Activated CD4-positive, alpha-beta T cell treated with anti-CD3 and anti-CD28 coated beads, Interleukin-10, Interleukin-2, amounts not matched to agents 100 ng/mL and 50 ng/mL, durations not matched to agents 16 hours and 8 hours (primary cell): ENCODE data around the gene RPA4.
A peak's percentile ranks its signal among the peaks of the same experiment; 100 is the strongest.
"Not testable (repeated sequence)": the region's sequence is repeated elsewhere in the genome, so short reads cannot be mapped to it uniquely, and the experiment has no call there.

Source experiments
- DNase-seq: peaks from one replicate; pipeline ENCODE4 v3.0.0-alpha.2; 2020

The RPA4 gene, protein sequence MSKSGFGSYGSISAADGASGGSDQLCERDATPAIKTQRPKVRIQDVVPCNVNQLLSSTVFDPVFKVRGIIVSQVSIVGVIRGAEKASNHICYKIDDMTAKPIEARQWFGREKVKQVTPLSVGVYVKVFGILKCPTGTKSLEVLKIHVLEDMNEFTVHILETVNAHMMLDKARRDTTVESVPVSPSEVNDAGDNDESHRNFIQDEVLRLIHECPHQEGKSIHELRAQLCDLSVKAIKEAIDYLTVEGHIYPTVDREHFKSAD

DNA sequence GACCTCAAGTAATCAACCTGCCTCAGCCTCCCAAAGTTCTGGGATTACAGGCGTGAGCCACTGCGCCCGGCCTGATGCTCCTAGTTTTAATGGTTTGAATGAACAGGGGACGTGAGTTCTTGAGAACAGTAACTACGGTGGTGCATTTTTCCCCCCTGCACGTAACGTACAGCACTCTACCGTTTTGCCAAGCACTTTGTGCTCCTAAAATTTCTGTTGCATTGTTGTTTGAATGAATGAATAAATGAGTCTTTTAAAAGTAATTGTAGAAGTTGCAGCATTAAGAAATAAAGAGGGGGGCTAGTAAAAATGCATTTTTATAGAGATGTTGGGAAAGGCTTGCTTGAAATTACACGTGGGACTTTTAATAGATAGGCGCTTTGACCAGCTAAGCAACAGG lies at the start of gene RPA4:
RPA4 (plus strand) TSS at position 301 of the 400 bp plus-strand sequence. CDS start 403 bp downstream, outside the sequence.
- DNase-seq: no peak

DNA sequence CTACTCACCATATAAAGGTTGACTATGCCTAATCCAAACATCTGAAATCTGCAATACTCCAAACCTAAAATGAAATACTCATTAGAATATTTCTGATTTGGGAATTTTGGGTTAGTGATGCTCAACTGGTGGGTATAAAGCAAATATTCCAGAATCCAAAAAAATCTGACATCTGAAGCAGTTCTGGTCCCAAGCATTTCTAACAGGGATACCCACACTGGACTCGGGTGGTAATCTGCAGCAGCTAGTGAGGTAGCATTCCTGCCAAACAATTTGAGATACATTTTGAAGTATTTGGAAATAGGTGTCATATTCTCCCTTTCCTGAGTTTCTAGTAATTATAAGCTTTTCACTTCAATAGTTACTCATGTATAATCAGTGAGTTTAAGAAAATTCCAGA lies 49.6 kb upstream of the RPA4 start:
- DNase-seq: no peak

DNA sequence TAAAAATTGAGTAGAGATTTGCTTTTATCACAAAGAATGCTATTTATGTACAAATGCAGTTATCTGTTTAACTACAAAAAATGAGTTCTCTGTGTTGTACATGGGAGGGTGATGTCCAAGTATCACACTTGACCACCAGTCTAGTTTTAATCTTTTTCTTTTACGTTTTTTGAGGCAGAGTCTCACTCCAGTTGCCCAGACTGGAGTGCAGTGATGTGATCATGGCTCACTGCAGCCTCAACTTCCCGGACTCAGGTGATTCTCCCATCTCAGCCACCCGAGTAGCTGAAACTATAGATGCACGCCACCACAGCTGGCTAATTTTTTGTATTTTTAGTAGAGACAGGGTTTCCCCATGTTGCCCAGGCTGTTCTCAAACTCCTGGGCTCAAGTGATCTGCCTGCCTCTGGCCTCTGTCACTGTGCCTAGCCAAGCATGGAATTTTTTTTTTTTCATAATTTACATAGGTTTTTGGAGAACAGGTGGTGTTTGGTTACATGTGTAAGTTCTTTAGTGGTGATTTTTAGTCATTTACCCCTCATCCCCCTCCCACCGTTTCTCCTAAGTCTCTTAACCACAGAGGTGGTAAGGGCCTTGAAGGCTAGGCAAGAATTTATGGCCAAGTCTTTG lies 47.9 kb upstream of the RPA4 start:
- no peak for DNase-seq

DNA sequence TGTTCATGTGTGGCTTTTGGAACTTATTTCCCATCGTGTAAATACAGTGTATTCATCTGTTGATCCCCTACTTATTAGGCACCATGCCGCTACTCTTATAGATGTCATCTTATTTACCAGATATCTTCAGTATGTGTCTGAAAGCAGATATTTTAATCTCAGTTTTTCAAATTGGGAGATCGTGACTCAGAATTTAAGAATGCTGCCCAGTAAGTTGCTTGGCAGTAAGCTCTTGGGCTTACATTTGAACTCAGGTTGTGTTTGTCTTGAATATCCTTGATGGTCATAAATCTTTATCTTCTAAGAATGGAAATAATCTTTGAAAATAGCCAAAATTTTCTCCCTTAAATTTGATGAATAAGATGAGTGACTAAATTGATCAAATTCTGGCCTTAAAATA lies 45.9 kb upstream of the RPA4 start:
- DNase-seq: no peak

DNA sequence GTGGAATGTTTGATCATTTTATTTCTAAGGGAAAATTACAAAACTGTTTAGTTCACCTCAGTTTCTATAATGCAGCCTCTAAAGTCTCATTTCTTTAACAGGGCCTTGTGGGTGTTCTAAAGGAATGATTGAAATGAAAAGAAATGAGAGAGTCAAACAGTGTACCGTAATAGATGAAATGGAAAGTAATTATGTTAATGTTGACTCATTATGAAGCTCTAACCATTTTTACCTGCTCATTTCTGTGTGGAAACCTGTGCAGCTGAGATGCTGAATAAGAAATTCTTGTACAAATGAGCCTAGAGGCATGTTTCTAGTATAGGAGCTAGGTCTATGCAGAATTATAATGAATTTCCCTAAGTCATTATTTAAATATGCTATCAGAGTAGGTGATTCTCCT lies 45.2 kb upstream of the RPA4 start:
- peak; percentile 2 for DNase-seq

DNA sequence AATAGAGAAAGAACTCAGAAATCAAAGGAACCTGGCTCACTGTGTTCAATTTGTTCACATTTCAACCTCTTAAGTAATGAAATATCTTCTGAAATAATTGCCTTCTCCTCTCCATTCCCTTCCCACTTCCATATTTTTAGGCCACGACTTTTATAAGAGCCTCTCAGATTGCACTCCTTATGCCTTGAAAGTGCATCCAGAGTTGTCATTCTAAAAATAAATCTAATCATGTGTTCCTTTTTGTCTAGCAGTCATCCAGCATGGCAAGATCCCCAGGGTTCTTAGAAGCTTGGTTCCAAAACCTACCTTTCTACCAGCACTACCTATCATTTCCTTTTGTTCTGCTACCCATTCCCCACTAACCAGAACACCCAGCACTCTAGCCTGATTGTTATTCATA lies 42.4 kb upstream of the RPA4 start:
- no peak for DNase-seq

DNA sequence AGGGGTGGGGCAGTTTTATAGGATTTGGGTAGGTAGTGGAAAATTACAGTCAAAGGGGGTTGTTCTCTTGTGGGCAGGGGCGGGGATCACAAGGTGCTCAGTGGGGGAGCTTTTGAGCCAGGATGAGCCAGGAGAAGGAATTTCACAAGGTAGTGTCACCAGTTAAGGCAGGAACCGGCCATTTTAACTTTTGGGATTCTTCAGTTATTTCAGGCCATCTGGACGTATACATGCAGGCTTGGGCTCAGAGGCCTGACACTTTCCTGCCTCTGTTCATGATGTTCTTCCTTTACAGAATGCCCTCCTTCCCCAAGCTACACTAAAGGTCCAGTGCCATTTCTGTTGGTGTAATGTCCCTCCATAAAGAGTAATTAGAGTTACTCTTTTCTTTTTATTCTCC lies 41.8 kb upstream of the RPA4 start:
- DNase-seq: not testable (repeated sequence)

DNA sequence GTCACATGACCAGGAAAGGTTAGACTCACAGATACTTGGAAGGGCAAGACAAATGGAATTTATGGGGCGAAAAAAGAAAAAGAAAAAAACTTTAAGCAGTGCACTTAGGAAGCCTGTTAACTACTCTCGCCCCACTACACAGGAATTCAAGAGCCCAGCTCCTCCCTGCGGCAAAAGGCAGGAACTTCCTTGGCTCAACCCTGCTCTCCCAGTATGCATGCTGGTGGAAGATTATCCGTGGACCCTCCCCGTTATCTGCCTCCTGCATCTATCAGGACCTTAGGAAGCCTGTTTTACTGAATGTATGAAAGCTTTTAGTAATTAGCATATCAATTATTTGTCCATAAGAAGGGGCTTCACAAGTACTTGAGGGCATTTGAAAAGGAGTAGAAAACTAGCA lies 40.1 kb upstream of the RPA4 start:
- no peak for DNase-seq

DNA sequence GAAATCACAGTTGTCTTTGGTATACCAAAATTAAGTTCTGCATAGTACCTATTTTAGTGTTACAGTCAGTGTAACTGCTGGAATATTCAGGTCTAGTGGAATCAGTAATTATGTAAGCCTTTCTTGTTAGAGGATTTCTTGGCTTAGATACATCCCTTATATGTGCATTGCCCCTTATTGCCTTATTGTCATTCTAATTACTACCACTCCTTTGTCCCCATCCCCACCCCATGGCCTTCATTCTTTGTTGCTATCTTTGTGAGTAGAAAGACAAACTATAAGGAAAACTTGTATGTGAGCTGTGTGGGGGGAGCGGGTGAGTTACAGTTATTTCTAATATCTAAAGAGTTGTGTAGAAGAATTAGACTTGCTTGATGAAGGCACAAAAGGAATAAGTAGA lies 36.9 kb upstream of the RPA4 start:
- DNase-seq: no peak

DNA sequence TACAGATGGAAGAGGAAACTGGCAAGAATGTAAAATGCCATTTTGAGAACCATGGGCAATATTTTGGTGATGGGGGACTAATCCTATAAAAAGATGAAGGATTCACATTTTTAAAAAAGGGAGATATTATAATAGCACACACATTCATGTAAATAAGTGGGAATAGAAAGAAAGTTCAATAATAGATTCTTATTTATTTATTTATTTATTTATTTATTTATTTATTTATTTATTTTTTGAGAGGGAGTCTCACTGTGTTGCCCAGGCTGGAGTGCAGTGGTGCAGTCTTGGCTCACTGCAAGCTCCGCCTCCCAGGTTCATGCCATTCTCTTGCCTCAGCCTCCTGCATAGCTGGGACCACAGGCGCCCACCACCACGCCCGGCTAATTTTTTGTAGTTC lies 24.3 kb upstream of the RPA4 start:
- not testable (repeated sequence) for DNase-seq

DNA sequence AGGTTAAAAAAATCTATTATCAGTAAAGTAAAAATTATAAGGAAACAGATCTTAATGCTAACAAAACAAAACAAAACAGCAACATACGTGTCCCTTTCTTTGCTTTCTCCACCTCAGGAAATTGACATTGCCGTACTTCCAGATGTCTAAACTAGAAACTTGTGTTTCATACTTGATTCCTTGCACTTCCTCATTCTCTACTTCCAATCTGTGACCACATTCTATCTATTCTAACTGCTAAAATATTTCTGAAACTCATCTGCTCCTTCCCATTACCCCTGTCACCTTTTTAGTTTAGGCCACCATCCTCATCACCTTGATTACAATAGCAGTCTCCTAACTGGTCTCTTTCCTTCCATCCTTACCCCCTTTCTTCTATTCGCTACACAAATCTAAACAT lies 22.5 kb upstream of the RPA4 start:
- DNase-seq: no peak

DNA sequence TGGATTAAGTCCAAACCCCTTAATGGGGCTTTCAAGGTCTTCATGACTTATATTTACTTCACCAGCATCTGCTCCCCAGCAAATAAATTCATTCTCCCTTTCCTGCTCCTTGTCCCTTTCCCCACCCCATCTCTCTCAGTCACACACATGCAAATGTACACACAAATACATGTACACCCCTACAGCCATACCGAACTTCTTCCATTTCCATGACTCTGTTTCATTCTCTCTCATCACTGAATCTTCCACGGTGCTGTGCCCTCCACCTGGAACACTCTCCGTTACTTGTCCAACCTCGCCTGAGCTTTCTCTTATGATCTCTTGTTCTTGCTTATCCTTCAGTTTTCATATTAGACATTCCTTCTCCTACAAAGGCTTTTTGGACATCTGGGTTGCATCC lies 22.0 kb upstream of the RPA4 start:
- DNase-seq: no peak

DNA sequence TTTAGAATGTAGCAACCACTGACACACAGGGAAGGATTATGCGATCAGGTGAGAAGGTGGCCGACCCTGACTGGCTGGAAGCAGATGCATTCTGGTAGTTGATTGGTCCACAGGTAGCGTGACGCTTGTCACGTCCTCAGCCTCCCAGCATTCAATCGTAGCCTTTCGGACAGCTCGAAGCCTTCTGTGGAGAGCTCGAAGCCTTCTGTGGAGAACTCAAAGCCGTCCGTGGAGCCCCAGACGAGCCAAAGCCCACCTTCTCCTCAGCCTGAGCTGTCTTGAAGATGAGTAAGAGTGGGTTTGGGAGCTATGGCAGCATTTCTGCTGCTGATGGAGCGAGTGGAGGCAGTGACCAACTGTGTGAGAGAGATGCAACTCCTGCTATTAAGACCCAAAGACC lies 319 bp downstream of the RPA4 start:
- no peak for DNase-seq

DNA sequence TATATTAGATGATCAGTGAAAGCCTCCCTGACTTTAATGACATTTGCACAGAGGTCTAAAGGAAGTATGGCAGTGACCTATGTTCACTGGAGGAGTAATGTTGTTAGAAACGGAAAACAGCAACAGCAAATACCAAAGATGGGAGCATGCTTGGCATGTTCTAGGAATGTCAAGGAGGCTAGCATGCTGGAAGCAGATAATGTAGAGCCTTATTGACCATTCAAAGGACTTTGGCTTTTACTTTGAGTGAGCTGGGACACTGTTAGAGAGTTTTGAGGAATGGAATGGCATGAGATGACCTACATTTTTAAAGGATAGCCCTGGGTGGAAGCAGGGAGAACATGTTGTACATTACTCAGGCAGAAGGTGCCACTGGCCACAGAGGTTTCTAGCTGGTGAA lies 6.0 kb downstream of the RPA4 start:
- no peak for DNase-seq

DNA sequence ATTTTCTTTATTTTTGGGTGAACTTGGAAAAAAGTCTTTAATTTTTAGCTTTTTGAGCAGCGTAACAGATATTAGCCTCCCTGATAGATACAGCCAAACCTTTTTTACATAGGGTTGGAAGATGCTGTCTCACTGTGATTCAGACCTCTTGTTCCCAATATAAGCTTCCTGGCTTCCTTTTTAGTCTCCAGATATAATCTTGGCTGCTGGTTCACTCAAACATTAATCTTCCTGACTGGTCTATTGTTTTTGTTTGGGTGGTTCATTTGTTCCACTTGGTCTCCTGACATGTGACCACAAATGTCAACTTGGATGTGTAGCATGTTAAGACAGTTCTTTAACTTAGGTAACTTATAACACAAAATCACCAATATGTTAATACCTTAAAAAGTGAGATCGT lies 23.0 kb downstream of the RPA4 start:
- no peak for DNase-seq

DNA sequence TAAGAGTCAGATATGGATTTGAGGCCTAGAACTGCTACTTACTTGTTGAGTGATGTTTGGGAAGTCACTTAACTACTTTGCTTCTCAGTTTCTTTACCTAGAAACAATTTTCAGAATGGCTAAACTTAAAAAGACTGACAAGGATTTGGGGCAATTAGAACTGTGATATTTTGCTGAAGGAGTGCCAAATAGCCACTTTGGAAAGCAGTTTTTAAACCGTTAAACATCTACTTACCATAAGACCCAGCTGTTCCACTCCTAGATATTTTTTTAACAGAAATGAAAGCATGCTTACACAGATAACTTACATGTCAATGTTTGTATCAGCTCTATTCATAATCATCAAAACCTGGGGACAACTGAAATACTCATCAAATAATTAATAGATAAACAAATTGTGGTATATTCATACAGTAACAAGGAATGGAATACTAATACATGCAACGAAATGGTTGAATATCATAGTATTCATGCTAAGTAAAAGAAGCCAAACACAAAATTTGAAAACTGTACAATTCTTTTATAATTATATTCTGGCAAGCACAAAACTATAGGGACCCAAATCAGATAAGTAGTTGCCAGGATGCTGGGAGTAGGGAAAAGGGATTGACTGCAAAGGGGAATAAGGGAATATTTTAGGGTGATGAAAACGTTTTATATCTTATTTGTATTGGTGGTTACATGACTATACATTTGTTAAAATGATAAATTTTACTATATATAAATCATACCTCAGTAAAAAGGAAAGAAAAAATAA lies 24.0 kb downstream of the RPA4 start:
- DNase-seq: no peak

DNA sequence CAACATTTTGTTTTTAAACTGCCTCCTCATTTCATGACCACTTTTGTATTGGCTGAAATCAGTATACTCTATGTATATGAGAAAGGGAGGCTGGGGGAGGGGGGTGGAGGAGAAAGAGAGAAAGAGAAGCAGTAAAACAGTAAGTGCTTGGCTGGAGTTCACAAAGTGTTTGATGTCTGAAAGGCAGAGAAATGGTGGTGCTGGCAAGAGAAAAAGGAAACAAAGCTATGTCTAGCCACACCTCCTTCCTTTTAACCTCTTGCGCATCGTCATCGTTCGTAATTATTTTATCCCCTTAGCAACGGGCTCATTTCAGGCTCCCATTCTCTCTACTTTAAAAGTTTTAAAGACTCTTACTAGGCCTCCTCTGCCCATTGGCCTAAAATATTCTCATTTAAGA lies 25.6 kb downstream of the RPA4 start:
- DNase-seq: no peak

DNA sequence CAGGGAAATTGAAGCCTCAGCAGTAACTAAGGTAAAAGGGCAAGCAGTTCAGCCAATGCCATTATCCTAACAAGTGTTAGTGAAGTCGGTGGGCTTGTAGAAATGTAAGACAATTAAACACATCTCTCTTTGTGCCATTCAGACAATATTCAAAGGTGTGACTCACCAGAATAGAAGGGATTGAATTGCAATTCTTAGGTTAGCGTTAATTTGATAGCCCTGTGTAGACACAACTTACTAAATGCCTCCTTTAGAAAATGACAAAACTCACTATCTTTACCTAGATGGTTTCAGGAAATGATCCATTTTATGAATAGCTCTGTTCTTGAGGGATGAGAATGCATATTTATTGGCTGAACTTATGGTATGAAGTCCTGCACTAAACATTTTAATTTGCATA lies 35.2 kb downstream of the RPA4 start:
- no peak for DNase-seq

DNA sequence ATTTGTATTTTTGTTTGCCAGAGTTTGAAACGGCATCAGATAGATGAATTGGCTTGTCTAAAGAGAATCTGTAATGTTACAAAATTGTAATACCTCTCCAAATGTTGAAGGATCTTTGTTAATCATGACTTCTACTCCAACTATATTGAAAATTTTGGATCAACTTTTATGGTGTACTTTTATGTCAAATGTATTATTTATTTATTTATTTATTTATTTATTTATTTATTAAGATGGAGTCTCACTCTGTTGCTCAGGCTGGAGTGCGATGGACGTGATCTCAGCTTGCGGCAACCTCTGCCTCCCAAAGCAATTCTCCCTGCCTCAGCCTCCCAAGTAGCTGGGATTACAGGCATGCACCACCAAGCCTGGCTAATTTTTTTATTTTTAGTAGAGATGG lies 36.0 kb downstream of the RPA4 start:
- no peak for DNase-seq

DNA sequence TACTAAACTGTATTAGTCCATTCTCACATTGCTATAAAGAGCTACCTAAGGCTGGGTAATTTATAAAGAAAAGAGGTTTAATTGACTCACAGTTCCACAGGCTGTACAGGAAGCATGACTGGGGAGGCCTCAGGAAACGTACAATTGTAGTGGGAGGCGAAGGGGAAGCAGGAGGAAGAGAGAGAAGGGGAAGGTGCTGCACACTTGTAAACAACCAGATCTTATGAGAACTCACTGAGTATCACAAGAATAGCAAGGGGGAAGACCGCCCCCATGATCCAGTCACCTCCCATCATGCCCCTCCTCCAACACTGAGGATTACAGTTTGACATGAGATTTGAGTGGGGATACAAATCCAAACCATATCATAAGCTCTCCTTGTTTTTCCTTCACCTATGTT lies 40.9 kb downstream of the RPA4 start:
- no peak for DNase-seq

DNA sequence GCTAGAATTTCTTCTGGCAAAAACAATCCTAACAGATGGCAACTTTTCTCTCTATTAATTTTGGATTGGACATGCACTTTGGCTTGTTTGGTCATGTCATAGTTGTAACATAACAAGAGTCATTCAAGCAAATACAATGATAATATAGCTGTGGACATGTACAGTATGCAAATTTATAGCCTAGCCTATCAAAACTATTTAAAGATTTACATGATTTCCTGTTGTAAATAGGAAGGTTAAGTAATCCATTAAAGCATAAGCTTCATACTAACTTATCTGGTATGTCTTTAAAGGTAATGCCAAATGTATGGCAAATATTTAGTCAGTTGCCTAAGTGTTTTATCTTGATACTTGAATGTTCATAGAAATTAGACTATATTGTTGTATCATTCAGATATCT lies 45.3 kb downstream of the RPA4 start:
- no peak for DNase-seq
